Measurements from ENCODE around the gene GMCL2.
"Not testable (repeated sequence)": the region's sequence is repeated elsewhere in the genome, so short reads cannot be mapped to it uniquely, and the experiment has no call there.

GMCL2 gene, protein sequence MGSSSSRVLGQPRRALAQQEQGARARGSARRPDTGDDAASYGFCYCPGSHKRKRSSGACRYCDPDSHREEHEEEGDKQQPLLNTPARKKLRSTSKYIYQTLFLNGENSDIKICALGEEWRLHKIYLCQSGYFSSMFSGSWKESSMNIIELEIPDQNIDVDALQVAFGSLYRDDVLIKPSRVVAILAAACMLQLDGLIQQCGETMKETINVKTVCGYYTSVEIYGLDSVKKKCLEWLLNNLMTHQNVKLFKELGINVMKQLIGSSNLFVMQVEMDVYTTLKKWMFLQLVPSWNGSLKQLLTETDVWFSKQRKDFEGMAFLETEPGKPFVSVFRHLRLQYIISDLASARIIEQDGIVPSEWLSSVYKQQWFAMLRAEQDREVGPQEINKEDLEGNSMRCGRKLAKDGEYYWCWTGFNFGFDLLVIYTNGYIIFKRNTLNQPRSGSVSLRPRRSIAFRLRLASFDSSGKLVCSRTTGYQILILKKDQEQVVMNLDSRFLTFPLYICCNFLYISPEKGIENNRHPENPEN

DNA sequence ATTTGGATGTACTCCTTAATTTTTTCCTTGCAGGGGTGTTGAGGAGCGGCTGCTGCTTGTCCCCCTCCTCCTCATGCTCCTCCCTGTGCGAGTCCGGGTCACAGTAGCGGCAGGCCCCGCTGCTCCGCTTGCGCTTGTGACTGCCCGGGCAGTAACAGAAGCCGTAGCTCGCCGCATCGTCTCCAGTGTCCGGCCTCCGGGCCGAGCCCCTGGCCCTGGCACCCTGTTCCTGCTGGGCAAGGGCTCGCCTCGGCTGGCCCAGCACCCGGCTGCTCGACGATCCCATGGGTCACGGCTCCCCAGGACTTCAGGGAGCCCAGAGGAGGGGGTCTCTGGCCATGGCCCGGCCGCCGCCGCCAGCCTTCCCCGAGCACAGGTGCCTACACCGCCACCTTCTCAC, at the start of gene GMCL2:
TSS of gene GMCL2 (minus strand) at position 358 of the 400 bp plus-strand sequence. CDS start at position 286, 72 bp downstream.
- no peak for DNase-seq

DNA sequence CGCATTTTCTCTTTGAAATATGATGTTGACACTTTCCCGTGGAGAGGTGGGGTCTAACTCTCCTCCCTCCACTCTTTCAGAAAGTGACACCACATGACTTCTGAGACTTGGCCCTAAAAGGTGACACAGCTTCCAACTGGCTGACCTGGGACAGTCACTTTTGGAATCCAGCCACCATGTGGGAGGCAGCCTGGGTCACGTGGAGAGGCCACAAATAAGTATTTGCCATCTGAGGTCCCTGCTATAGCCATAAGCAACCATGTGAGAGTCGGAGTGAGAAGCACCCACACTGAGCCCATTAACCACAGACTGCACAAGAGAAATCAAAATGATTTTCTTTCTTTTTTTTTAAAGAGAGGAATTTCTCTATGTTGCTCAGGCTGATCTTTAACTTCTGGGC, 49.5 kb upstream of the GMCL2 start:
- no peak for DNase-seq

DNA sequence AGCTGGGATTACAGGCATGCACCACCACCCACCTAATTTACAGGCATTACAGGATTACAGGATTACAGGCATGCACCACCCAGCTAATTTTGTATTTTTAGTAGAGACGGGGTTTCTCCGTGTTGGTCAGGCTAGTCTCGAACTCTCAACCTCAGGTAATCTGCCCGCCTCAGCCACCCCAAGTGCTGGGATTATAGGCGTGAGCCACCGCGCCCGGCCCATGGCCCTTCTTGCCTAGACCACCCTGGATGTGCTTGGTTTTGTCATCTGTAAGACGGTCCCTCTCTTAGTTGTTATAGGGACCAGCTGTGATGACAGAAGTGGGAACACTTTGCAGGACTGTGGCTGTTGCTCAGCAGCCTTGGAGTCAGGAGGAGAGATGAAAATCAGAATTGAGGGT, 49.0 kb upstream of the GMCL2 start:
- DNase-seq = no peak

DNA sequence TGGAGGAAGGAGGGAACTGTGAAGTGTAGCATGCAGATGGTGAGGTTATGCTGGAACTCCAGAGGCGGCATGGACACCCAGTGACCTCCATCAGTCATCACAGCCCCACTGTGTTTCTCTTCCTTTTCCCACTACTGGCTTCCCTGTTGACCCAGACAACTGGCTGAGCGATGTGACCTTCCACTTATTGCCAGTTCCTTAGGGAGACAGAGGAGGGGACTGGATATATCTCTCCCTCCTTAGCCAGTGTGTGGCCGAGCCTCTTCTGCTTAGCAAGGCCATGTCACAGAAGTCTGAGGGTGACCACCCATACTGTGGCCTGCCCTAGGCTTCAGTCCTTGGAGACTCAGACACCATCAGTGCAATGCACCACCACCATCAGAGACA, 48.4 kb upstream of the GMCL2 start:
- DNase-seq = no peak

DNA sequence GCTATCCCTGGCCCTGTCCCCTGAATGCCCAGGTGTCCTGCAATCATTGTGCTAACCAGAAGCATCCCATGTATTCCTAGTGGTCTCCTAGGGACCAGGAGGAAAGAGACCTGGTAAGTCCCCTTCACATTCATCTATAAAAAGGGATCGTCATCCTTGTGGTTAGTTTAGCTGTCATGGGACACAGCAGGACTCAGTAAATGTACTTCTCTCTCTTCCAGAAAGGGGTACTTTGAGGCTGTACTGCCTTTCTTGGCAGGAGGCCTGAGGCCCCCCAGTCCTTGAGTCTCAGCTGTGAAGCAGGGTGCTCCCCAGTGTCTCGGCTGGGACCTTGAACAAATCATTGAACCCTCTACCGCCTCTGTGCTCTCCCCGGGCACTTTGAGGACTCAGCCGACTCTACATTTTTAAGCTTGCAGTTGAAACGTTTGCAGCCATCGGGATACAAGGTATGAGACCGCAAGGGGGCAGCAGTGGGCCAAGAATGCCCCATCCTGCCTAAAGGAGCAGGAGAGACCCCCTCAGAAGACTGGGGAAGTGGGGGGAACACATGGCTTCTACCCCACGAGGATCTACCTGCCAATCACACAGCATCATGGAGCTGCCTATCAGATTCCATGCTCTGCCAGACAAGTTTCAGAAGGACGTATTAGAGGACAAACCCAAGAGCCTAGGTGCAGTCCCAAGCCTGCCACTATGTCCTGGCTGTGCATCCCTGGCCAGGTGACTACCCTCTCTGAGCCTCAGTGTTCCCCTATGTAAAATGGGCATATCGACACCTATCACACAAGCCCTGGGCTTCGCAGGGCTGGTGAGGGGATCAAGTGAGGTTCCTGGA, 47.8 kb upstream of the GMCL2 start:
- DNase-seq = peak; percentile 76

DNA sequence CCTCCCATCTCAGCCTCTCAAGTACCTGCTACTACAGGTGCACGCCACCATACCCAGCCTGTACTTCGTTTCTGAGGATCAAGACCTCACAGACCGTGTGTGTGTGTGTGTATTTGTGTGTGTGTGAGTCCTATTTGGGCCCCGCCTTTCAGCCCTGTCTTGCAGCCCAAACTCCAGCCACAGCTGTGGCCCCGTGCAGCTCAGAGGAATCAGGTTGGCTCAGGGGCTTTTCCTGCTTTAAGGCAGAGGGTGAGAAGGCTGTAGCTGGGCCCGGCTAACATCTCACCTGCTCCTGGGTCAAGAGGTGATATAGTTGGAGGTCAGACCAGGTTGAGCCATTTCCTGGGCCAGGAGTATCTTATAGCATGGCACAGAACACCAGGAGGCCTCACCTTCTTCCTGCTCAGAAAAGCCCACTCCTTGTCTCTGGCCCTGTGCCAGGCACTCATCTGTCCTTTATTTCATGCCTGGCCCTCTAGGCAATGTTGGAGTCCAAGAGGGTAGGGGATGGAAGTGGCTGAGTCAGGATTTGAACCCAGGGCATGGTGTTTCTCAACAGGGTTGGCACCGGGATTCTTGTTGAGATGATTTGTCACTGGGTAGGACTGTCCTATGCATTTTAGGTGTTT, 47.1 kb upstream of the GMCL2 start:
- DNase-seq = no peak

DNA sequence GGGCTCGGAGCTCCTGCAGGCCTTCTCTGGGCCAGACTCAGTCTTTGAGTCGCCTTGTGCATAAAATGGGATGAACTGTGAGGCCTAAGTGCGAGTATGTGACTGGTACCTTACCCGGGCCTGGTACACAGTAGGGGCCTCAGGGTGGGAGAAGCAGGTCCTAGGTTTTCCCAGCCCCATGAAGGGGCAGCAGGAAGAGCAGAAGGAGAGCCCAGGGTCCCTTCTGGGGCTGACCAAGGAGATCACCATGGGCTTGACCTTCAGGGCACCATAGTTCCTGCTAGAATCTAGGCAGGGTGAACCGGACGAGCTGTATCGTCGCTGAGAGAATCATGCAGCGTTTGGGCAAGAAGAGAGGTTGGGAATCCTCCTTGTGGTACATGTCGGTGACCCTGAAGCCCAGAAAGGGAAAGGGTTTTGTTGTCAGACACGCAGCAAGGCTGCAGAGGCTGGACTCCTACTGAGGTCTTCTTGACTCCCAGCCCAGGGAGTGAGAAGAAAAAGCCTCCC, 45.8 kb upstream of the GMCL2 start:
- no peak for DNase-seq

DNA sequence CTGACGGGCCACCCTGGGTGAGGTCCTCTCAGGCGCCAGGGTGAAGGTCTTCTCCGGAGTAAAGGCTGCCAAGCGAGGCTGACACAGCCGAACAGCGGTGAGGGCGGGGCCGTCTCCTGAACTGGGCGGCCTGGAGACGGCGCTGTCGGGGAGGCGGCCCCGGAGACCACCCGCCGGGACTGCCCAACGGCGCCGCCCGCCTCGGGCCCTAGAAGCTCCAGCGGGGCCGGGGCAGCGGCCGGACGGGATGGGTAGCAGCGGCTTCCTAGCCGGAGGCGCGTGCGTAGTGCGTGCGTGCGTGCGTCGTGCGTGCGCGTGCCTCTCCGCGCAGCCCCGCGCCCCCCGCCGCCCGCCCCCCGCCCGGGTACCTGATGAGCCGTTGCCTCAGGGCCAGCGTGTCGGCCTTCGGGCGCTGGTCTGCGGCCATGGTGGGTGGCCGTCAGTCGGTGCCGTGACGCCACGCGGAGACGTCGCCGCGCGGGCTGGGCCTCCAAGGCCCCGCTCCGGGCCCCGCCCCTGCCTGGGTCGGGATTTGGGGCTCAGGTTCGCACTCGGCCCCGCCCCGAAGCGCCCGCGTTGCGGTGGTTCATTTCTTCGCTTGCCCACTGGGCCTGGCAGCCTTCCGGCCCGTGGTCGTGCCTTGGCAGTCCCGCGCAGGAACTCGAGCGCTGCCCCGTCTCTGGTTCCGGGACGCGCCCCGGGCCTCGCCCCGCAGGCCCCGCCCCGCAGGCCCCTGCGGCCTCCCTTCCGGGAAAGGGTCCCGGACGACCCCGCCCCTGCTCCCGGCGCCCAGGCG, 45.2 kb upstream of the GMCL2 start, which contains the start of gene PHYKPL:
TSS of gene PHYKPL (minus strand) at position 679 of the 796 bp plus-strand sequence. CDS start at position 427, 252 bp downstream.
- peak; percentile 67 for DNase-seq

DNA sequence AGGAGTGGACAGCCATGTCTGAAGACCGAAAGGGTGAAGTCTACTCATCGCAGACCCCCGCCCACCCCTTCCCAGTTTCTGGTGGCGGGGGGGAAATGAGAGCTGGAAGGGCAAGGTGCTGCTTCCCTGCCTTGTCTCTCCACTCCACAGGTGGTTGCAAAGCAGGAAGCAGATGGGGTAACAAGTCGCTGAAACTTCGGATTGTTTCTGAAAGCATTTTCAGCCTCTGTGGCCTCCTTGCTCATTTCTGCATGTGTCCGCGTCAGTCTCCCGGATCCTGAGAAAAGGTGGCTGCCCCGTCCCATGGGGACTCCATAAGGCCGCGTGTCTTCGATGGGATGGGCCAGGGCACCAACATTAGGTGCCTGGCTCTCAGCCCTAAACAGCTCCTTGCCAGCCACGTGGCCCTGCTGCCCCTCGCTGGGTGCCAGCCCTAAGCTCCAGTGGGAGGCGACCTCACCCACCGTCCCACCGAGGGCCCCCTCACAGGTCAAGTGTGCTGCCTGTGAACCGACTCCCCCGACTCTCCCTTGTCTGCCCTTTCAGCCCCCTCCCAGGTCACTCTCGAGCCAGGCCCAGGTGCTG, 44.5 kb upstream of the GMCL2 start:
- no peak for DNase-seq

DNA sequence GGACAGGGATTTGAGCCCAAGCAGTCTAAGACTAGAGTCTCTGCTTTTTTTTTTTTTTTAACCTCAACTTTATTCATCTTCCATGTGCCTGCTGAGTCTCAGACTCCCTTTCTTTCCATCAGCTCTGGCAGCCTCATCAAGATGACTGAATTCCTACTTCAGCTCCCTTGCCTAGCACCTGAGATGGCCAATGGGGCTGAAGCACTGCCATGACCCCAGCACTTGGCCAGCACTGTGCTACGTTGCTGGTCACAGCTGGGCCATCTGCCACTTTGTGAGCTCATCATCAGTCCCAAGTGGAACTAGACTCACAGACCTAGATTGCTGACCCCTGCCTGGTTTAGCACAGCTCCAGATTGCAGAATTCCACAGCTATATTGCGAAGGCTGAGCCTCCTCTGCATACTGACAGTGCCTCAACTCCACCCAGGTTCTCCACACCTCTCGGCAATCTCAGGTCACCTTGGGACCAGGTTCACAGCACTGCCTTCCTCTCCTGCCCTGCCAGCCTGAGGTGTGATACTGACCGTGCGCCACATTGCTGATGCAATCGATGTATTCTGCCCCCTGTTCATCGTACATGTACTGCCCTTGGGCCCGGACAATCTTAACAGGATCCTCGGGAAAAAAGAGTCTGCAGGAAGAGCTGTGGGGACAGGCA, 43.8 kb upstream of the GMCL2 start:
- no peak for DNase-seq

DNA sequence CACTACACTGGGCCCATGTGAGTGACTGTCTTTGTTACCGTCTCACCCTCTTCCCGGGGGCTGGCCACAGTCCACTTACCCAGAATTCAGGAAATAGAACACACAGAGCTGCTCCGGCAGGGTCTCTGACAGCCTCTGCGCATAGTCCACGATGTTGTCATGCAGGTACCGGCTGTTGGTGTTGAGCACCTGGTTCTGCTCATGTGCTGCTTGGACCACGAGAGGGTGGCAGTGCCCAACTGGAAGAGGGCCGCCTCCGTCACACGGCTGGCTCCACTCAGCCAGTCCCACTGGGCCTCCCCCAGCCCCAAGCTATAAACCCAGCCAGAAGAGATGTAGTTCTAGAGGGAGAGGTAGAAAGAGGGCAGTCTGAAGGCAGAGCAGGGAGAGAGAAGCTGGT, 42.7 kb upstream of the GMCL2 start:
- DNase-seq = no peak

DNA sequence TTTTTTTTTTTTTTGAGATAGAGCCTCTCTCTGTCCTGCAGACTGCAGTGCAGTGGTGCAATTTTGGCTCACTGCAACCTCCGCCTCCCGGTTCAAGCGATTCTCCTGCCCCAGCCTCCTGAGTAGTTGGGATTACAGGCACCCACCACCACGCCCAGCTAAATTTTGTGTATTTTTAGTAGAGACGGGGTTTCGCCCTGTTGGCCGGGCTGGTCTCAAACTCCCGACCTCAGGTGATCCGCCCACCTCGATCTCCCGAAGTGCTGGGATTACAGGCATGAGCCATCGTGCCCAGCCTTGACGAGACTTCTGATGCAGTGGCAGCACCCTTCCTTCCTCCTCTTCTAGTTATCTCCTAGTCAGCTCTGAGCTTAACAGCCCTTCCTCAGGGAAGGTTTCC, 41.9 kb upstream of the GMCL2 start:
- DNase-seq = not testable (repeated sequence)

DNA sequence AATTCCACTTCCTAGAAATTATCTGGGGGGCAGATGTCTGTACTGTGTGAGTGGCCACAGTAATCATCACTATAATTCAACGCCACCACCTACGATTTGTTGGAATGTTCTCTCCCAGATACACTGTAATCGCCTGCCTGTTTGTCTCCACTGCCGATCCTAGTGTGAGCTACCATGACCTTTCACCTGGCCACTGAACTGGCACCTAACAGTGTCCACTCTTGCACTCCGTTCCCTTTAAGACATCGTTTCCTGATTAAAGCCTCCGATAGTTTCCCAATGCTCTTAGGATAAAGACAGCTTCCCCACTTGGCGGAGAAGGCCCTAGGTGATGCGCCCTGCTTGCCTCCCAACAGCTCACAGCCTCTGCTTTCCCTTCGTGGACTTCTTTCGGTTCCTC, 41.4 kb upstream of the GMCL2 start:
- DNase-seq = no peak

DNA sequence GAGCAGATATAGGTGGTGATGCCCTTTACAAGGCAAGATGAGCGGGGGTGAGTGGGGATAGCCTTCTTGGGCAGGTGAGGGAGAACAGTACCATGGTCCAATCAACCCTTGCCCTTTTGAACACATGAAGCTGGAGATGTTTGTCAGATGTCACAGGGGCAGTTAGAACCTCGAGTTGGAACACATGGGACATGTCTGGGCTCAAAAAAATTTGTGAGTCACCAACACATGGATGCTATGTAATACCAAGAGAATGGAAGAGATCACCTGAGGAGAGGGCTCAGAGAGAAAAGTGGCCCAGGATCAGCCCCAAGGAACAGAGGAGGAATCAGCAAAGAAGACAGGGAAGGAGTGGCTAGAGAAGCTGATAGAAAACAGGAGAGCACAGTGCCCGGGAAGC, 40.8 kb upstream of the GMCL2 start:
- DNase-seq = no peak

DNA sequence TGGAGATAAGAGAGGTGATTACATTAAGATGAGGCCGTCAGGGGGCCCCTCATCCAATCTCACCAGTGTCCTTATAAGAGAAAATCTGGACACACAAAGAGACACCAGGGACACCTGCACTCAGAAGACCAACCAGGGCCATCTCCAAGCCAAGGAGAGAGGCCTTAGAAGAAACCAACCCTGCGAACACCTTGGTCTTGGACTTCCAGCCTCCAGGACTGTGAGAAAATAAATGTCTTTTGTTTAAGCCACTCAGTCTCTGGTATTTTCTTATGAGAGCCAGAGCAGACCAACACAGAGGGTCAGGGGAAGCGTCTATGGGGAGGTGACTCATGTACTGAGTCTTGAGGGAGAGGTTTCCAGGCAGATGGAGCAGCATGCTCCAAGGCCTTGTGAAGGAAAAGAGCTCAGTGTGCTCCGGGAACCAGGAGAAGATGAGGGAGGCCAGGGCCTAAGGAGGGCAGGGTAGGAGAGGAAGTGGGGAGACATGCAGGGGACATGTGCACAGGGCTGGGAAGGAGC, 40.0 kb upstream of the GMCL2 start:
- no peak for DNase-seq

DNA sequence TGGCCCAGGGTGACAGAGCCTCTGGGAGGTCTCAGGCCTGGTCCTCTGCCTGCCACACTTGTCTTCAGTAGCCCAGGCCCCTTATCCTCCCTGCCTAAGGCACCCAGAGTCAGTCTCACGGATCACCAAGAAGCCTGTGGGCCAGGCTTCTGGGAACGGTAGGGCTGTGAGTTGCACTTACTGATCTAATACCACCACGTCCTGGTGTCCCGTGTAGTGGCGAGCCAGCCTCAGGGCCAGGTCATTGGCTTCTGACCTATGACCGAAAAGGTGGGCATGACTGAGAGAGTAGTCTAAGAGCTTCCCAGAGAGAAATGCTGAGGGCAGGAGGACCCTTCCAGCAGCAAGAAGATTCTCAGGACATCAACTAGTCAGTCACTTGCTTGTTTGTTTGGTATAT, 38.0 kb upstream of the GMCL2 start:
- no peak for DNase-seq

DNA sequence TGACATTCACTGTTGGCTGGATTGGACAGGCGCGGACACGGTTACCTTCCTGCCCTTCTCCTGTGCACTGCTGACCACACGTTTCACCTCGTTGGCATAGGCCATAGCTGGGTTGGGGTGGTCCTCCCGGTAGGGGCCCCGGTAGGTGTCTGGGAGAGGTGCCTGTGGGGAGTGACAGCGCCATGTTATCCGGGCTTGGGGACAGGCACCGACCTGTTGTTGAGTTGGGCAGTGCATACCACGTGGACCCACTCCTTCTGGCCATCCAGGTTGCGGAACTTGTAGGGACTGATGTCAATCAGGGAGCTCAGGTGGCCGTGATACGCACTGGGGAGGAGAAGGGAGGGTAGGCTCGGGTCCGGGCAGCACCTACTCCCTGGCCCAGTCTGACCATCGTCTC, 37.2 kb upstream of the GMCL2 start:
- DNase-seq = no peak

DNA sequence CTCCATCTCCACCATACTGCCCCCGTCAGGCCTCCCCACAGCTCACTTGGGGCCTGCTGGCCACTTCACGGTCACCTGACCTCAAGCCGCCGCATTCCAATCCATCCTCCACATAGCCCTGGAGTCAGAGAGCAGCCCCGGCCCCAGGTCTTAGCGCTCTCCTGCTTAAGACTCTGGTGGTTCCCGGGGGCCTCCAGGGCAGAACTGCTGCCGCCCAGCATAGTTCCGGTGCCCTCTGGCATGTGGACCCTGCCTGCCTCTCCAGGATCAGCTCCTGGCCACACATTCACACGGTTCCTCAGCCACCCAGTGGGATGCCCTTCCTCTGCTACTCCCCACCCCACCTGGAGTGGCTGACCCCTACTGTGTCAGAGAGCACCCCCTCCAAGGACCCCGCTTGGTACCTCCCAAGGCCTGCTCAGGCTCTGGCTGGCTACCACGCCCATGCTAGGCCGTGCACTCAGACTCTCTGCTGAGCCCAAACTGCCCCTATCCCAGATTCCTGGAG, 36.7 kb upstream of the GMCL2 start:
- no peak for DNase-seq

DNA sequence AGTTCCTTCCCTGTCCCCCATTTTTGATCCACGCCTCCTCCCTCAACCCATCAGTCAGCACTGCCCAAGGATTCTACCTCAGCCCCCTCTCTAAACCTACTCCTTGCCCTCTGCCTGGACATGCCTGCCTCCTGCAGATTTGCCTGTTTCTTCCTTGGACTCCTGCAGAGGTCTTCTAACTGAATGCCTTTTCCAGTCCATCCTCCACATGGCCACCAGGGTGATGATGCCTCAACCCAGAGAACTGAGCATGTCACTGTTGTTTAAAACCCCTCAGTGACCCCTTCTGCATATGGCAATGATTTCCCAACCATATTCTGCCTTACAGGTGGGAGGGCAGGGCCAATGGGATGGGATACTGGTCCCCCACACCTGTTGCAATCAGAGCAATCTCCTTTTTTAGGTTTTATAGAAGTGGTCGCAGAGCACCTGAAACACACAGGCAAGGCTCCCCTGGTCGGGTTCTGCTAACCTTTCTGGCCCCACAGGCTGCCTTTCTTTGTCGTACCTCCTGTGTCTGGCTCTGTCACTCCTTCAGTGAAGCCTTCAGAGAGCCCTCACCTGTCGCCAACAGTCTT, 36.1 kb upstream of the GMCL2 start:
- no peak for DNase-seq

DNA sequence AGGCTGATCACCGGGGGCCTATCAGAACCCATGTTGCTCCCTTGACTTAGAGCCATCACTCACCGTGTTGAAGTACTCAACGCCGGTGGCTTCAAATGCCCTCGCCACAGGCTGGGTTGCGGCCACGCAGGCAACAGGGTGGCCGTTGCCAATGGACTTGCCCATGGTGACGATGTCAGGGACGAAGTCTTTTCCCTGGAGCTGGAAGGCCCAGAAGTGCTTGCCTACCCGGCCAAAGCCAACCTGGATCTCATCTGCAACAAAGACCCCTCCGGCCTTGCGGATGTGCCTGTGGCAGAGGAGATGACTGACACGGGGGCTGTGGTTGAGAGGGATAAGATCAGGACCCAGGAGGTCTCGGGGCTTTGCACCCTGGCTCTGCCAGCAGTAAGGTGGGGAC, 35.1 kb upstream of the GMCL2 start:
- DNase-seq = no peak

Measured in CD4-positive, alpha-beta T cell treated with Interleukin-12 subunit alpha and Interleukin-12 subunit beta, for 1 hour (primary cell).